Small intestine (tissue), 7 donors: ENCODE measurements around the gene SAXO1. TPM values are rescaled to one million over a fixed set of nuclear protein-coding genes. Genes with fewer than 3 reads are reported as not detected.
"Not testable (repeated sequence)": the region's sequence is repeated elsewhere in the genome, so short reads cannot be mapped to it uniquely, and the experiment has no call there.

ENCODE experiments used
- DNase-seq, 2 donors: peaks; one replicate each; pipeline versions ENCODE4 v3.0.0 to v3.0.0-alpha.2; 2013
- FAIRE-seq: peaks from 2 replicates; lab custom pipeline; 2012; peaks lifted over from hg19 to GRCh38; lab: Jason Lieb, UNC
- H3K27ac ChIP-seq, 3 donors: one replicate each; pipeline ENCODE4 v1.5.1; 2013; ENCODE audit warnings: low read length in 2 of 3, mild to moderate bottlenecking in 2 of 3, control low read depth in 1 of 3, inconsistent platforms in 1 of 3, low read depth in 1 of 3, moderate library complexity in 1 of 3
- H3K27me3 ChIP-seq, 3 donors: one replicate each; pipeline ENCODE4 v1.6.1; 2013; ENCODE audit warnings: low read length in 3 of 3, inconsistent platforms in 1 of 3; ENCODE audit not compliant: control insufficient read depth in 3 of 3, insufficient read depth in 3 of 3
- H3K36me3 ChIP-seq, 3 donors: one replicate each; pipeline ENCODE4 v1.6.1; 2013; ENCODE audit warnings: low read length in 3 of 3, inconsistent platforms in 1 of 3, low read depth in 1 of 3, mild to moderate bottlenecking in 1 of 3, moderate library complexity in 1 of 3; ENCODE audit not compliant: control insufficient read depth in 3 of 3, insufficient read depth in 2 of 3
- H3K4me1 ChIP-seq, 3 donors: one replicate each; pipeline ENCODE4 v1.6.1; 2013; ENCODE audit warnings: low read length in 2 of 3, inconsistent platforms in 1 of 3, low read depth in 1 of 3, mild to moderate bottlenecking in 1 of 3, moderate library complexity in 1 of 3; ENCODE audit not compliant: control insufficient read depth in 3 of 3, insufficient read depth in 2 of 3
- H3K4me3 ChIP-seq, 3 donors: one replicate each; pipeline ENCODE4 v1.5.1; 2013; ENCODE audit warnings: low read length in 3 of 3, control low read depth in 1 of 3, inconsistent platforms in 1 of 3, low read depth in 1 of 3, mild to moderate bottlenecking in 1 of 3, moderate library complexity in 1 of 3
- H3K9me3 ChIP-seq, 2 donors: one replicate each; pipeline ENCODE4 v1.6.1; 2013; ENCODE audit warnings: low read depth in 1 of 2, low read length in 1 of 2; ENCODE audit not compliant: control insufficient read depth in 2 of 2, insufficient read depth in 1 of 2
- WGBS, 3 donors: extraction: QIAGEN DNeasy Blood & Tissue Kit; methylation state at CpG; one replicate each; pipeline ENCODE4 v1.1.7; 2013; 5-methylcytosine and 5-hydroxymethylcytosine counted together
- polyA plus RNA-seq, 4 donors: library from polyadenylated mRNA; stranded (reverse) in 3 of 4; unstranded in 1 of 4; fragments of 200-250 nt in 3 of 4; fragments of 120-200 nt in 1 of 4; gene quantifications; one replicate each; pipeline versions ENCODE4 v1.2.1 to v1.2.3, GENCODE V29; 2013
- donor health status: healthy with polysubstance abuse.
- donor health status: control.
- donor health status: control.
- donor health status: Bipolar disorder and iron deficiency.
- donor health status: healthy.

Gene SAXO1
- polyA plus RNA-seq, 4 donors, result 0.01 TPM; not detected in 2

DNA sequence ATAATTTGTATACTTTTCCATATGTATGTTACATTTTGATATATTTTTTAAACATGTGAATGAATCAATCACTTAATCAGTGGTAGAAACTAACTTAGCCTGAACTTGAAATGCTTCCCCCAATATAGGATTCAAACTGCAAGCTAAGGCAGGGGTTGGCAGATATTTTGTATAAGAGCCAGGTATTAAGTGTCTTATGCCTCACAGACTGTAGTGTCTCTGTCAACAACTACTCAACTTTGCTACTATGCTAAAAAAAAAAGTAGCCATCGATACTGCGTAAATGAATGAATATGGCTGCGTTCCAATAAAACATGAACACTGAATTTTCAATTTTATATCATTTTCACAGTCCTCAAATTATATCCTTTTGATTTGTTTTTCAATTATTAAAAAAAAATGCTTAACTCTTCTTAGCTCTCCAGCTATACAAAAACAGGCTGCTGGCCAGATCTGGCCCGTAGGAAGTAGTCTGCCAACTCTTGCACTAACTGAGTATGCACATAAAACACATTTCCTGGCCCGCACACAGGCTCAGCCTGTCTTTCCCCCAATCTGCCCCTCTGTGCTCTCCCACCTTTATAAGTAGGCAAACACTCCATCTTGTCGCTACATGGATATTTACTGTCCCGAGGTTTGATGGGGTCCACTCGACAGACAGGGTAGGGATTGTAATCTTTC is 91.8 kb downstream of the SAXO1 start:
- H3K4me1 ChIP-seq, result no peaks in the 10 kb centered on the region
- DNase-seq (no peak), FAIRE-seq (no peak)
- H3K27me3 ChIP-seq, result no peaks in the 10 kb centered on the region
- no peak overlapping the region for H3K4me3 ChIP-seq
- H3K36me3 ChIP-seq, result no peaks in the 10 kb centered on the region
- no peaks in the 10 kb centered on the region for H3K9me3 ChIP-seq
- WGBS, 3 donors, result 92 to 95% (median 92%) methylated on average over 8 of the region's 8 CpGs
- no peak overlapping the region for H3K27ac ChIP-seq

DNA sequence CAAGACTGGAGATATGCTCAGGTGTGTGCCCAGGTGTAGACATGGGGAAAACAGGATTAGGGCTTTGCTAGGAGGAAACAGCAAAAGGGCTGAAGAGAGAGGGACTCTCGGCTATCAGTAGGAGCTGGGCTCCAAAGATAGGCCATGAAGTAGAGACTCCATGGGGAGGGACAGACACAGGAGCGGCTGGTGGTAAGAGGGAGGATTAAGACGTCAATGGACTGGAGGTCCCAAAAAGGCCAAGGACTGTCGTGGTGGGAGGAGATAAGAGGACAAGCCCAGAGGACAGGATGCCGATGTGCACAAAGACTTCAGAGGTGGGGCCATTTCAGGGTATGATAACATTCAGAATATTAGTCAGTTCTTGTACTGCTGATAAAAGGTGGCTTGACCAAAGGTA is 93.1 kb downstream of the SAXO1 start:
- no peaks in the 10 kb centered on the region for H3K36me3 ChIP-seq
- no peaks in the 10 kb centered on the region for H3K27me3 ChIP-seq
- H3K4me1 ChIP-seq, result no peaks in the 10 kb centered on the region
- no peak overlapping the region for H3K27ac ChIP-seq
- H3K4me3 ChIP-seq, result no peak overlapping the region
- 62 to 75% (median 65%) methylated on average over 5 of the region's 5 CpGs for WGBS, 3 donors
- FAIRE-seq, result no peak
- peak in 1 of 2 donors; percentile 1 for DNase-seq
- H3K9me3 ChIP-seq, result no peaks in the 10 kb centered on the region

DNA sequence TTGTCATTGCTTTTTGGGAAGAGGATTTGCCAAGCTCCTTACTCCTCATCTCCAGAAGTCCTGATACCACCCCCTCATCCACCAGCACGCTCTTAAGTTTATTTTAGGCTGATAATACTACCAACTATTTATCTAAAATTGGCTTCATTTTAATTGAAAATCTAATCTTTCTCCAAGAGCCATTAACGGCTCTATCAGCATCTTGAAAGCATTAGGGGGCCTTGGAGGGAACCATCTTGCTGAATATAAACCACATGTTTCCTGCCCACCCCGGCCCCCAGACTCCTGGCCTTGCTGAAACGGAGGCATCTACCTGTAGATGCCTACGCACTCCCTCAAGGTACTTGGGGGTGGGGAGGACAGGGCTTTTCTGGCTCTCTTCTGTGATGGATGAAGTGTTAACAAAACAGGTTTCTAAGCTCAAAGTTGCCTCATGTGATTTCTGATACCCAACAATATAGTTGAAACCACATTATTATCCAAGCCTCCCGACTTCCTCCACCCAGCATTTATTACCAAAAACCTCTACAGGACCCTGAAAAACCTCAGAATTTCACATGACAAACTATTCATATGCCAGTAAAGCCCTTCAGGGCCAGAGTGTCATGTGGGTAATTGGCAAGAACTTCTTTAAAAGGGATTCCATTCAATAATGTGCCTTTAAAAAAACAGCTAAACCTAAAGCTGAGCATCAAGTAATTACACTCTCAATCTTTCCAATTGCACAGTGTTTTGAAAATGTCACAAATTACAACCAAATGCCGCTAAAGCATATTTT is 96.7 kb downstream of the SAXO1 start:
- Histone ChIP-seq H3K9me3 (no peaks in the 10 kb centered on the region), H3K4me1 (no peaks in the 10 kb centered on the region), H3K27ac (no peak overlapping the region), H3K4me3 (no peak overlapping the region), H3K27me3 (no peaks in the 10 kb centered on the region), H3K36me3 (no peaks in the 10 kb centered on the region)
- FAIRE-seq, result no peak
- 57 to 63% (median 58%) methylated on average over 7 of the region's 7 CpGs for WGBS, 3 donors
- no peak for DNase-seq

DNA sequence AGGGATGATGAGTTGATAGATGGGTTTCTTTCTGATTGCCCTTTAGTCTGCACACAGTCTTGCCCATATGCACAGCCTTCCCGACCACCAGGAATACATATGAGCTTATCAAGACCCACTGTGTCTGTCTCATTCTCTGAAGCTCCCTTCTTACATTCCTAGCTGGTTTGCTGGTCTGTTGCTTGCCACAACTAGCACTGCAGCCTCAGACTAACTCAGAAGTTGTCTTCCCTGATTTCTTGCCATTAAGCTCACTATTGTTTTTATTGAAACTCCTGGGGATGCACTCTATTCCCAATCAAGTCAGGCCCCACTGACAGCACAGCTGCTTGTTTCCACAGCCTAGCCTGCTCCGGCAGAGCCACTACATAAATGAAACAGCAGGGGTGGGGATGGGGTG is 97.5 kb downstream of the SAXO1 start:
- H3K4me1 ChIP-seq, result no peaks in the 10 kb centered on the region
- FAIRE-seq, result no peak
- H3K9me3 ChIP-seq, result no peaks in the 10 kb centered on the region
- no peak overlapping the region for H3K4me3 ChIP-seq
- H3K36me3 ChIP-seq, result no peaks in the 10 kb centered on the region
- no peak for DNase-seq
- no peaks in the 10 kb centered on the region for H3K27me3 ChIP-seq
- no peak overlapping the region for H3K27ac ChIP-seq
- WGBS, 3 donors, result 66 to 82% (median 72%) methylated on average over 2 of the region's 2 CpGs

DNA sequence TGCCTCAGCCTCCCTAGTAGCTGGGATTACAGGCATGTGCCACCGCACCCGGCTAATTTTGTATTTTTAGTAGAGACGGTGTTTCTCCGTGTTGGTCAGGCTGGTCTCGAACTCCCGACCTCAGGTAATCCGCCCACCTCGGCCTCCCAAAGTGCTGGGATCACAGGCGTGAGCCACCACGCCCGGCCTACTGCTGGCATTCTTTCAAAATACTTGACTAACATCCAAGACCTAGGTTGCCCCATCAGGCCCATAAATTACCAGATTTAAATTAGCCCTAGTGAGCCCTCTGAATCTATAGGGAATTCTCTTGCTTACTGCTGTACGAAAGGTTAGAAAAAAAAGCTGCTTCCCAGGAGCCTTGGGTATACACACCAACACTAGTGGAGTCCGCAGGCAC is 102.4 kb downstream of the SAXO1 start:
- not testable (repeated sequence) for FAIRE-seq, H3K27ac ChIP-seq, H3K9me3 ChIP-seq, H3K4me3 ChIP-seq, H3K36me3 ChIP-seq, H3K27me3 ChIP-seq, DNase-seq, H3K4me1 ChIP-seq
- 78 to 84% (median 79%) methylated on average over 13 of the region's 13 CpGs for WGBS, 3 donors

DNA sequence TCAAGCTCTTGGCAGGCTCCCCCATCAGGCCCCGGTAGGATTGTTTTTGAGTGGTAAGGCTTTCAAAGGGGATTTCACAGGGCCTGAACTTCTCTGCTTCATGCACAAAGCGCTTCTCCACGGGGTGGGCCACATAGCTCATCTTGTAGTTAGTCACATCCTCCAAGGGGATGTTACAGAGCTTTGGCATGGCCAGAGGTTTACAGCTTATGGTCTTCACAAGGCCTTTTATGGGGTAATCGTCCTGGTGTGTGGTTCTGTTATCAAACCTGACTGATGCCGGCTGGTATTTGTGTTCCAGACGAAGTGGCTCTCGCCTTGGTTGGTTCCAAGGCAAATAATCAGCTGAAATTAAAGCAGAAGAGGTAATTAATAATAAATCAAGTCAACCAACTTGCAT is 104.3 kb downstream of the SAXO1 start:
- no peak overlapping the region for H3K4me3 ChIP-seq
- 79 to 85% (median 83%) methylated on average over 7 of the region's 7 CpGs for WGBS, 3 donors

DNA sequence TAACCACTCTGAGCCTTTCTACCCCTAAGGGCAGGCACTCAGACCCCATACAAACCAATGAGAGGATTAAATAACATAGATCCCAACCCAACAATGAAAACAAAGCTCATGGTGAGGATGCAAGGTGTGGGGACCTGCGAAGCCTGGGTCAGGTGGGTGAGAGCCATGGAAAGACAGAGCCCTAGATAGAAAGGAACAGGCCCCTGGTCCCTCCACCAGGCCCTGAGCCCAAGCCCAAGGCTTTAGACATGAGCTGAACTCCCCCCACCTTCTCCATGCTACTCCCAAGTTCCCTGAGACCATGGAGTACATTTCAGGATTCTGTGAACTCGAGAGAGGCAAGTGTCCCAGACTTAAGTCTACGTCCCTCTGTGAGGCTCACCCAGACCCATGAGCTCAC is 106.5 kb downstream of the SAXO1 start:
- Histone ChIP-seq H3K27me3 (no peaks in the 10 kb centered on the region), H3K27ac (no peak overlapping the region), H3K4me1 (no peaks in the 10 kb centered on the region), H3K36me3 (no peaks in the 10 kb centered on the region), H3K4me3 (no peak overlapping the region), H3K9me3 (no peaks in the 10 kb centered on the region)
- DNase-seq, result no peak
- no peak for FAIRE-seq
- WGBS, 3 donors, result 78 to 87% (median 87%) methylated on average over 3 of the region's 3 CpGs

More for the DNA sequence above, 104.3 kb downstream of the SAXO1 start:
- no peak for DNase-seq
- Histone ChIP-seq H3K9me3 (no peaks in the 10 kb centered on the region), H3K27ac (no peak overlapping the region), H3K4me1 (no peaks in the 10 kb centered on the region), H3K36me3 (no peaks in the 10 kb centered on the region), H3K27me3 (no peaks in the 10 kb centered on the region)
- no peak for FAIRE-seq

DNA sequence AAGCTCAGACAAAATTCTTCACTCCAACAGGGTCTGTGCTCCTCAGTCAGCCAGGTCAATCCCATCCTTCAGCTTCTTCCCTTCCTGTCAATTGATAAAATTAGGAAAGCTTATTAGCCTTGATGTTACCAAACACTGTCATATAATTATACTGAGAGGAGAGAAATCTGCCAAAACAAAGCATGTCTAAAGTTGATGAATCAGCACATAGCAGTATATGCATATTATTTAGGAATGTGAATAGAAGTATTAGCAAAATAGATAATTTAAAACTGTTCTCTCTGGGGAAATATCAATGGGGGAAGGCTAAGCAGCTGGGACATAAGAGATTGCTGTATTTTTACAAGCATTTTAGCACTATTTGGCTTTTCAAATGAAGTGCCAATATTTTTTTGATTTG is 107.1 kb downstream of the SAXO1 start:
- Histone ChIP-seq H3K4me1 (no peaks in the 10 kb centered on the region), H3K36me3 (no peaks in the 10 kb centered on the region), H3K4me3 (no peak overlapping the region), H3K27ac (no peak overlapping the region), H3K9me3 (no peaks in the 10 kb centered on the region), H3K27me3 (no peaks in the 10 kb centered on the region)
- DNase-seq (no peak), FAIRE-seq (no peak)
